Measurements from ENCODE around the gene EXD3.

The EXD3 gene

DNA sequence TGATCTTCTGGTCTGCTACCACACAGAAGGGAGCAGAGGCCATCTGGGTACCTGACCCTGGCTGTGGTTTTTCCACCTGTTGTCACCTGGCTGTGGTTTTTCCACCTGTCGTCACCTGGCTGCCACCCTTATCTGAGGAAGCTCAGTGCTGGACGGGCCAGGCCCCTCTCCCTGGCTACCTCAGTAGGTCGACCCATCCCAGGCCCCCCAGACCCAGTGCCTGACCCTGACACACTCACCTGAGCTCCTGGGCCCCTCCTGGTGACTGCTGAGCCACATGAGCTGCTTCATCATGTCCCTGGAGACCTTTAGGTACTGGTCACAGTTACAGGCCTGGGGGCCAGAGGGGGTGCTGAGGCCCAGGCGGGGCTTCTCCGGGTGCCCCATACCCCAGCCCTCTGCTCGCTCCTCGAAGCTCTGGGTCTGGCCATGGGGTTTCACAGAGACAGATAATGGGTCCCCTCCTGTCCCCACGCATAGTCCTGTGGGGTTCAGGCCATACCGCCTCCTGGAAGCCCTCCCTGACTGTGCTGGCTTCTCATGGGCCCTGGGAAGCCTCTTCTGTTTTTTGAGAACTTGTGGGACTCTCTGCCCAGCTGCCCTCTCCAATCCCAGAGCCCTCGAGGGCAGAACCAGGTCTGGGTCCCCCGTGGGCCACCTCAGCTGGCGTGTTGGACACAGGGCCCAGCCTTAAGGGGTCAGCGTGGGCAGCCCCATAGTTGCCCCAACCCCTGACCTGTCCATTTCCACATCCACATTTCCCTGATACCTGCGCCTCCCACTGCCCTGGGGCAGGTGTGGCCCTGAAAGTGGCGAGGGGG is 113.4 kb downstream of the EXD3 start:
- H3K4me3 ChIP-seq (ENCODE audit: low read depth, low read length), result no peak overlapping the region

GRCh38 chr9:137308057-137308619 is 114.8 kb downstream of the EXD3 start:
- no peak overlapping the region for H3K4me3 ChIP-seq (ENCODE audit: low read depth, low read length)

GRCh38 chr9:137307255-137308056 is 115.5 kb downstream of the EXD3 start:
- no peak overlapping the region for H3K4me3 ChIP-seq (ENCODE audit: low read depth, low read length)

GRCh38 chr9:137306850-137307254 is 116.1 kb downstream of the EXD3 start:
- no peak overlapping the region for H3K4me3 ChIP-seq (ENCODE audit: low read depth, low read length)

- H3K4me3 ChIP-seq (ENCODE audit: low read depth, low read length), result no peak overlapping the region
Observed at GRCh38 chr9:137306066-137306849, 116.7 kb downstream of the EXD3 start.

GRCh38 chr9:137305798-137306065 is 117.2 kb downstream of the EXD3 start:
- H3K4me3 ChIP-seq (ENCODE audit: low read depth, low read length), result no peak overlapping the region

- H3K4me3 ChIP-seq (ENCODE audit: low read depth, low read length), result no peak overlapping the region
Observed at GRCh38 chr9:137305060-137305797, 117.7 kb downstream of the EXD3 start.

GRCh38 chr9:137304383-137305059 is 118.4 kb downstream of the EXD3 start:
- no peak overlapping the region for H3K4me3 ChIP-seq (ENCODE audit: low read depth, low read length)

DNA sequence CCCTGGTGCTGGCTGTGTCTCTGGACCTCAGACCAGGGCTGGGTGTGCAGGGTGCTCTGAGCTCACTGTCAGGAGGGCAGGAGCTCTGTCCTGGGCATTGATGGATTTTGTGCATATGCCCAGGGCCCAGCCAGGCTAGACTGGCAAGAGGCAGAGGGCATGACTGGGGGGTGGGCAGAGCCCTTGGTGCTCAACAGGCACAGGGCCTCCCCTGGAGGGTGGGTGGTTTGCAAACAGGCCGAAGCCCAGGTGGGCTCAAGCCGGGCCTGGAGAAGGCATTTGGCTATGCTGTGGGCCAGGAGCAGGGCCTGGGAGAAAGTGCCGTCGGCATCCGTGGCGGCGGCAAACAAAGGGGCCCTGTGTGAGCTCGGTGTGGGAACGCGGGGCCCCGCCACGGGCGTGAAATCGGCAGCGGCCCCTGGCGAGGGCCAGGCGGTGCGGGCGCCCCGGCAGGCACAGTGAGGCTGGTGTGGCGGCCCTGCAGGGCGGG is 119.0 kb downstream of the EXD3 start:
- no peak overlapping the region for H3K4me3 ChIP-seq (ENCODE audit: low read depth, low read length)

DNA sequence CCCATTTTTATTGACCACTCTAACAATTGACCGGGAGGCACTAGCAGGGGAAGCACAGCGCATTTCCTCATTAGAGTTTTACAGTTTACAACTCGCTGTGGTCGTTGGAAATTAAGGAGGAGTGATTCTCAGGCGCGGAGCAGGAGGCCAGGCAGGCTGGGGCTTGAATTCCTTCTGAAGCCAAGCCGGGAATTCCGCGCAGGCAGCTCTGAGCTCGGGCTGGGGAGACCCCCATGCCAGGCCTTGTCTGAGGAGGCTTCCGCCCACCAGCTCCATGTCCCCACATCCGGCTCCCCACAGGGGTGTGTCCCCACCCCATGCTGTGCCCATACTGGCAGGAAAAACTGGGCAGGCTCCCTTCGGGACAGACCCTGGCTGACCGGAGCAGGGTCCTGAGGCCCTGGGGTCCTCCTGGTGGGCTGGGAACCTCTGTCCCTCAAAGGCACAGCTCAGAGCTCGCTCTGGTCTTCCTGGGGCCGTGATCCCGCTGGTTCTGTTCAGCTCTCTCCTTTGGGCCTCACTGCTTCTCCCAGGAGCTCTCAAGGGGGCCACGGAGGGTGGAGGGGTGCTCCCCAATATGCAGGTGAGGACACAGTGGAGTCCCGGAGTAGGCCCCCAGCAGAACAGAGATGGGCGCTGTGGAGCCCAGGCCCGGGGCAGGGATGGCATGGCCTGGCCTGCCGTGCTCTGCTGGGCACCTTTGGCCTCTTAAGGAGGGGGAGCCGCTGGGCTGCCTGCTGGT is 119.6 kb downstream of the EXD3 start:
- no peak overlapping the region for H3K4me3 ChIP-seq (ENCODE audit: low read depth, low read length)

GRCh38 chr9:137302449-137303150 is 120.4 kb downstream of the EXD3 start:
- H3K4me3 ChIP-seq (ENCODE audit: low read depth, low read length), result peak overlapping the region; percentile 17

GRCh38 chr9:137302118-137302448 is 120.9 kb downstream of the EXD3 start, which contains the start of gene NRARP:
Gene NRARP, minus strand, starts transcription at chr9:137302271. Its CDS starts 343 bp downstream, at chr9:137301928.
- H3K4me3 ChIP-seq (ENCODE audit: low read depth, low read length), result peak within 1 kb of the TSS; percentile 84

- peak overlapping the region; percentile 84 for H3K4me3 ChIP-seq (ENCODE audit: low read depth, low read length)
Observed at GRCh38 chr9:137301081-137301947, 121.6 kb downstream of the EXD3 start.

GRCh38 chr9:137300567-137301080 is 122.3 kb downstream of the EXD3 start:
- peak overlapping the region; percentile 84 for H3K4me3 ChIP-seq (ENCODE audit: low read depth, low read length)

DNA sequence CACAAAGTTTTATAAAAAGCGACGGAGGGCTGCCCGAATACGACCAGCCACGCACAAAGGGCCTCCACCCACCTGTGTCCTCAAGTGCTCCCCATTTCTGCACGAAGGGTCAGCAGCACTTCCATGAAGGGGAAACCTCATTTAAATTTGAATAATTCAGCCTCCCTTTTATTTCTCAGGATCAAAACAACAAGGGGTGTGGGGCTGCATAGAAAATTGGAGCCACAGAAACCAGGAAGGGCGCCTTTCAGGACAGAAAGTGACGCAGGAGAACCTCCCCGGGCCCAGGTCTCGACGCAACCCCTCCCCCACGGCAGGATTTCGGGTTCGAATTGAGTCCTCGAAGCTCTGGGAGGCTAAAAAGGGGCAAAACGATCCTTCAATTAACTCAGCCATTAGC is 123.0 kb downstream of the EXD3 start:
- H3K4me3 ChIP-seq (ENCODE audit: low read depth, low read length), result peak overlapping the region; percentile 84

- peak overlapping the region; percentile 20 for H3K4me3 ChIP-seq (ENCODE audit: low read depth, low read length)
Observed at GRCh38 chr9:137299203-137299565, 123.8 kb downstream of the EXD3 start.

- H3K4me3 ChIP-seq (ENCODE audit: low read depth, low read length), result no peak overlapping the region
Observed at GRCh38 chr9:137298401-137299202, 124.4 kb downstream of the EXD3 start.

All from iPS-11a (cell line).